HEK293 (cell line): ENCODE data around the gene CACNG4.

Experiments
- CTCF ChIA-PET: fragments of 350-600 bp; formaldehyde crosslinking; extraction: SDS; loops from one replicate; lab custom pipeline; 2021; ENCODE audit warnings: antibody characterized with exemption; lab: Yijun Ruan, JAX
- POLR2A ChIA-PET: fragments of 300-600 bp; formaldehyde crosslinking; extraction: SDS; loops from one replicate; lab custom pipeline; 2020; ENCODE audit warnings: antibody characterized with exemption, inconsistent platforms; lab: Yijun Ruan, JAX
- H3K27ac ChIP-seq: fragments of 200-500 bp; sonication (Bioruptor generic); 2 replicates; pipeline ENCODE4 v1.5.1; 2014; ENCODE audit warnings: low read depth, low read length, control low read depth, inconsistent platforms; ENCODE audit errors: extremely low read depth
- H3K36me3 ChIP-seq, 2 experiments: fragments of 200-500 bp in 1 of 2; sonication (Bioruptor generic) in 1 of 2; 1 replicate in 1 of 2; 2 replicates in 1 of 2; pipeline ENCODE4 v1.5.1; 2014 to 2017; ENCODE audit warnings: inconsistent platforms in 2 of 2, low read length in 2 of 2; ENCODE audit not compliant: control insufficient read depth in 2 of 2, insufficient read depth in 1 of 2
- H3K4me1 ChIP-seq: fragments of 200-500 bp; sonication (Bioruptor generic); 2 replicates; pipeline ENCODE4 v1.5.1; 2014; ENCODE audit warnings: mild to moderate bottlenecking, low read length, inconsistent platforms; ENCODE audit not compliant: control insufficient read depth, insufficient read depth
- H3K4me3 ChIP-seq: 2 replicates; pipeline ENCODE4 v1.5.1; 2011; ENCODE audit warnings: low read depth, mild to moderate bottlenecking, control low read depth, low read length, moderate library complexity
- H3K9me3 ChIP-seq: fragments of 200-500 bp; sonication (Bioruptor generic); 2 replicates; pipeline ENCODE4 v1.5.1; 2014; ENCODE audit warnings: low read depth, low read length, inconsistent platforms; ENCODE audit not compliant: control insufficient read depth, insufficient read depth
- AEBP2 ChIP-seq: fragments of 450-650 bp; formaldehyde crosslinking; IDR thresholded peaks from 2 replicates; pipeline ENCODE4 v1.5.1; 2016; ENCODE audit warnings: missing biosample characterization, missing genetic modification characterization, borderline replicate concordance
- WT1 ChIP-seq: fragments of 450-650 bp; formaldehyde crosslinking; IDR thresholded peaks from 2 replicates; pipeline ENCODE4 v1.5.1; 2016; ENCODE audit warnings: missing biosample characterization, missing genetic modification characterization
- ZBTB26 ChIP-seq: fragments of 450-650 bp; formaldehyde crosslinking; optimal IDR thresholded peaks from 2 replicates; pipeline ENCODE3; 2016; ENCODE audit warnings: missing biosample characterization, mild to moderate bottlenecking, missing genetic modification characterization
- ZNF114 ChIP-seq: fragments of 450-650 bp; formaldehyde crosslinking; IDR thresholded peaks from 2 replicates; pipeline ENCODE4 v1.5.0; 2017; ENCODE audit warnings: missing biosample characterization, missing genetic modification characterization
- ZNF239 ChIP-seq: fragments of 450-650 bp; formaldehyde crosslinking; IDR thresholded peaks from 2 replicates; pipeline ENCODE4 v1.5.1; 2016; ENCODE audit warnings: missing biosample characterization, missing genetic modification characterization
- ZNF280C ChIP-seq: fragments of 450-650 bp; formaldehyde crosslinking; IDR thresholded peaks from 2 replicates; pipeline ENCODE4 v1.5.1; 2016; ENCODE audit warnings: missing biosample characterization, missing genetic modification characterization
- ZNF335 ChIP-seq: fragments of 450-650 bp; formaldehyde crosslinking; conservative IDR thresholded peaks from 2 replicates; pipeline ENCODE4 v1.5.1; 2016; ENCODE audit warnings: missing biosample characterization, missing genetic modification characterization
- ZNF521 ChIP-seq: fragments of 450-650 bp; formaldehyde crosslinking; IDR thresholded peaks from 2 replicates; pipeline ENCODE4 v1.5.1; 2017; ENCODE audit warnings: missing biosample characterization, mild to moderate bottlenecking, missing genetic modification characterization
- ZNF600 ChIP-seq: fragments of 450-650 bp; formaldehyde crosslinking; IDR thresholded peaks from 2 replicates; pipeline ENCODE4 v1.5.1; 2016; ENCODE audit warnings: missing biosample characterization, missing genetic modification characterization
- ZNF670 ChIP-seq: fragments of 450-650 bp; formaldehyde crosslinking; IDR thresholded peaks from 2 replicates; pipeline ENCODE4 v1.5.1; 2016; ENCODE audit warnings: missing biosample characterization, missing genetic modification characterization, low read depth
- ZSCAN30 ChIP-seq: fragments of 450-650 bp; IDR thresholded peaks from 2 replicates; pipeline ENCODE4 v1.5.1; 2018; ENCODE audit warnings: missing biosample characterization, mild to moderate bottlenecking, missing genetic modification characterization, moderate library complexity
- ZXDB ChIP-seq: fragments of 450-650 bp; formaldehyde crosslinking; IDR thresholded peaks from 2 replicates; pipeline ENCODE4 v1.5.1; 2016; ENCODE audit warnings: missing biosample characterization, missing genetic modification characterization
- TF ChIP-seq, protein P1 (sequence below): fragments of 450-650 bp; formaldehyde crosslinking; conservative IDR thresholded peaks from 2 replicates; pipeline ENCODE4 v1.5.1; 2016; ENCODE audit warnings: low read depth, missing biosample characterization, missing genetic modification characterization
- TF ChIP-seq, protein P2 (sequence below): fragments of 450-650 bp; formaldehyde crosslinking; IDR thresholded peaks from 2 replicates; pipeline ENCODE4 v1.5.1; 2016; ENCODE audit warnings: missing biosample characterization, missing genetic modification characterization

The CACNG4 gene

GRCh38 chr17:66939461-66940114, 24.9 kb upstream of the CACNG4 start (continued):
- TF ChIP-seq AEBP2: no peak

GRCh38 chr17:66941249-66941648, 23.3 kb upstream of the CACNG4 start:
- Histone ChIP-seq H3K27ac (no peak overlapping the region), H3K9me3 (no peaks in the 10 kb centered on the region), H3K4me1 (no peaks in the 10 kb centered on the region), H3K4me3 (no peak overlapping the region), H3K36me3 (no peaks in the 10 kb centered on the region)
- no peak for TF ChIP-seq ZNF335 (tag by site-specific recombination)
- no peak for TF ChIP-seq ZNF670 (tag by site-specific recombination)
- TF ChIP-seq, protein P1, sequence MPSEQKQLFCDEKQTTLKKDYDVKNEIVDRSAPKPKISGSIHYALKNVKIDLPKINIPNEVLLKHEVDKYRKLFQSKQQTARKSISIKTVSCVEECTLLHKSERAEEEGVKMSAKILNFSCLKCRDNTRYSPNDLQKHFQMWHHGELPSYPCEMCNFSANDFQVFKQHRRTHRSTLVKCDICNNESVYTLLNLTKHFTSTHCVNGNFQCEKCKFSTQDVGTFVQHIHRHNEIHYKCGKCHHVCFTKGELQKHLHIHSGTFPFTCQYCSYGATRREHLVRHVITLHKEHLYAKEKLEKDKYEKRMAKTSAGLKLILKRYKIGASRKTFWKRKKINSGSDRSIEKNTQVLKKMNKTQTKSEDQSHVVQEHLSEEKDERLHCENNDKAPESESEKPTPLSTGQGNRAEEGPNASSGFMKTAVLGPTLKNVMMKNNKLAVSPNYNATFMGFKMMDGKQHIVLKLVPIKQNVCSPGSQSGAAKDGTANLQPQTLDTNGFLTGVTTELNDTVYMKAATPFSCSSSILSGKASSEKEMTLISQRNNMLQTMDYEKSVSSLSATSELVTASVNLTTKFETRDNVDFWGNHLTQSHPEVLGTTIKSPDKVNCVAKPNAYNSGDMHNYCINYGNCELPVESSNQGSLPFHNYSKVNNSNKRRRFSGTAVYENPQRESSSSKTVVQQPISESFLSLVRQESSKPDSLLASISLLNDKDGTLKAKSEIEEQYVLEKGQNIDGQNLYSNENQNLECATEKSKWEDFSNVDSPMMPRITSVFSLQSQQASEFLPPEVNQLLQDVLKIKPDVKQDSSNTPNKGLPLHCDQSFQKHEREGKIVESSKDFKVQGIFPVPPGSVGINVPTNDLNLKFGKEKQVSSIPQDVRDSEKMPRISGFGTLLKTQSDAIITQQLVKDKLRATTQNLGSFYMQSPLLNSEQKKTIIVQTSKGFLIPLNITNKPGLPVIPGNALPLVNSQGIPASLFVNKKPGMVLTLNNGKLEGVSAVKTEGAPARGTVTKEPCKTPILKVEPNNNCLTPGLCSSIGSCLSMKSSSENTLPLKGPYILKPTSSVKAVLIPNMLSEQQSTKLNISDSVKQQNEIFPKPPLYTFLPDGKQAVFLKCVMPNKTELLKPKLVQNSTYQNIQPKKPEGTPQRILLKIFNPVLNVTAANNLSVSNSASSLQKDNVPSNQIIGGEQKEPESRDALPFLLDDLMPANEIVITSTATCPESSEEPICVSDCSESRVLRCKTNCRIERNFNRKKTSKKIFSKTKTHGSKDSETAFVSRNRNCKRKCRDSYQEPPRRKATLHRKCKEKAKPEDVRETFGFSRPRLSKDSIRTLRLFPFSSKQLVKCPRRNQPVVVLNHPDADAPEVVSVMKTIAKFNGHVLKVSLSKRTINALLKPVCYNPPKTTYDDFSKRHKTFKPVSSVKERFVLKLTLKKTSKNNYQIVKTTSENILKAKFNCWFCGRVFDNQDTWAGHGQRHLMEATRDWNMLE: no peak
- TF ChIP-seq WT1 (tag by site-specific recombination): no peak
- no peak for TF ChIP-seq ZNF521 (tag by site-specific recombination)
- TF ChIP-seq ZNF239 (tag by site-specific recombination): no peak
- TF ChIP-seq ZNF280C (tag by site-specific recombination): no peak
- ChIA-PET POLR2A (no interaction called here), CTCF (no interaction called here)

DNA sequence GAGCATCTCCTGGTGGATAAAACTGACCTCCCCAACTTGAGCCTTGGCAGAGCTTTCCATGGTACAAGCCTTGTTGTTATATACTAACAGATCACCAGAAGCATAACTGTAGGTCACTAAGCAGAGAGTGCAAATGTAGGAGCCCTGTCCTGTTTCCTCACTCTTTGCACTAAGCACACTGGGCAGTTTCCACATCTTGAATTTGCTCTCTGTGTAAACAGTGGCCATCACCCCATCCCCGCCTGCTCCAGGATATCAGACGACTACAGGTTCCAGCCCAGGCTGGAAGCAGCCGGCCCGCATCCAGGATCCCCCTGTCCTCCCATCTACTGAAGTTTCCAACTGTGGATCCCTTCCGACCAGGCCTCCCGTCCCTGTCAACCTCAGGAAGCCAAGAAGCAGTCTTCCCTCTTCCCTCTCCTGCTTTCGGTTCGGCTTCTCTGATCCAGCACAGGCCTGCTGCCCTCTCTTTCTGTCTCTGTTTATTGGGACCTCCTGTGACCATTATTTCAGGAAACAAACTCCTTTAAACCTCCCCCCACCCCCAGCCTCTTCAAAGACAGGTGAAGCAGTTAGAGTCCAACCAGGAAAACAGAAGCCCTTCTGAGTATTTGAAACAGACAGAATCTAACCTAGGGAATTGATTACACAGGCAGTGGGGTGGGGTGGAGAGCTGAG, 22.6 kb upstream of the CACNG4 start:
- TF ChIP-seq ZBTB26 (tag by site-specific recombination): no peak
- TF ChIP-seq ZNF114 (tag by site-specific recombination): no peak
- TF ChIP-seq, protein P2, sequence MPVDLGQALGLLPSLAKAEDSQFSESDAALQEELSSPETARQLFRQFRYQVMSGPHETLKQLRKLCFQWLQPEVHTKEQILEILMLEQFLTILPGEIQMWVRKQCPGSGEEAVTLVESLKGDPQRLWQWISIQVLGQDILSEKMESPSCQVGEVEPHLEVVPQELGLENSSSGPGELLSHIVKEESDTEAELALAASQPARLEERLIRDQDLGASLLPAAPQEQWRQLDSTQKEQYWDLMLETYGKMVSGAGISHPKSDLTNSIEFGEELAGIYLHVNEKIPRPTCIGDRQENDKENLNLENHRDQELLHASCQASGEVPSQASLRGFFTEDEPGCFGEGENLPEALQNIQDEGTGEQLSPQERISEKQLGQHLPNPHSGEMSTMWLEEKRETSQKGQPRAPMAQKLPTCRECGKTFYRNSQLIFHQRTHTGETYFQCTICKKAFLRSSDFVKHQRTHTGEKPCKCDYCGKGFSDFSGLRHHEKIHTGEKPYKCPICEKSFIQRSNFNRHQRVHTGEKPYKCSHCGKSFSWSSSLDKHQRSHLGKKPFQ (tag by site-specific recombination): no peak
- TF ChIP-seq ZXDB (tag by site-specific recombination): no peak
- TF ChIP-seq ZNF600 (tag by site-specific recombination): 0 out of 2 replicates have a peak, but pooled peaks have one; percentile 13
- TF ChIP-seq ZSCAN30 (tag by site-specific recombination): no peak
- H3K9me3 ChIP-seq: no peaks in the 10 kb centered on the region
- H3K36me3 ChIP-seq: no peaks in the 10 kb centered on the region
- ChIA-PET POLR2A (no interaction called here), CTCF (no interaction called here)
- no peak overlapping the region for H3K4me3 ChIP-seq
- H3K27ac ChIP-seq: no peak overlapping the region
- H3K4me1 ChIP-seq: no peaks in the 10 kb centered on the region
